ENCODE results near the gene ZBTB47.

Gene ZBTB47

DNA sequence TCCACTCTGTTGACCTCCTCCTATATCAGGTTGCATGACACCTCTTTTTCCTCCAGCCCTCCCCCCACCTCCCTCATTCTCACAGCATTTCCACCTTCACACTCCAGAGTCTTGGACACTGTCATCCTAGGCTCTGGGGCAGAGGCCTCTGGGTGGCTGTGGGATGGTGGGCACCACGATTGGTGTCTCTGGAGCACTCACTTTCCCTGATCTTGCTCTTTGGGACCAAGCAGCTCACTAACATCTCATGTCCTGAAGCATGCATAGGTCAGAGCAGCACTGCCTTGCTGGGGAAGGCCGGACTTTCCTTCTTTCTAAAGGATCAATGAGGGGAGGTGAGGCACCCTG lies 14.9 kb downstream of the ZBTB47 start:
- Histone ChIP-seq H3K9me3 (ENCODE audit: control insufficient read depth, insufficient read depth, low read length) (no peaks in the 10 kb centered on the region), H3K9ac (ENCODE audit: low read depth, low read length) (no peak overlapping the region), H3K36me3 (ENCODE audit: control insufficient read depth, insufficient read depth, low read length) (no peaks in the 10 kb centered on the region), H3K4me3 (ENCODE audit: low read depth, low read length) (no peak overlapping the region), H3K4me1 (ENCODE audit: control insufficient read depth, insufficient read depth, low read length) (no peaks in the 10 kb centered on the region), H3K27me3 (ENCODE audit: control insufficient read depth, insufficient read depth, low read length) (no peaks in the 10 kb centered on the region)

DNA sequence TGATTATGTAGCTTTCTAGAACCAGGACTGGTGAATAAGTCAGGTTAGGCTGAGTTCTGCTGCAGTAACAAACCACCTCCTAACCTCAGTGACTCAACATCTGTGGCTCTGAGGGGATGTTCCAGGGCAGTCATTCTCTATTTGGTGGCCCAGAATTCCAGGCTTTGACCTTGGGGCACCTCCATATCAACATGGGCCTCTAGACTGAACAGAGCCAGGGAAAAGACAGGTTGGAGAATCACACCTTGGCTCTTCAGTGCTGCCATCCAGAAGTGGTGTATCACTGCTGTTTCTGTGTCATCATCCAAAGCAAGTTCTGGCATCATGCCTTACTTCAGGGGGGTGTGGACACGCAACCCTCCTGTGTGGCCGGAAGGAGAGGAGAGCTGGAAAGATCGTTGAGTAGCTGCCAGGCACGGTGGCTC lies 15.3 kb downstream of the ZBTB47 start:
- Histone ChIP-seq H3K36me3 (ENCODE audit: control insufficient read depth, insufficient read depth, low read length) (no peaks in the 10 kb centered on the region), H3K4me1 (ENCODE audit: control insufficient read depth, insufficient read depth, low read length) (no peaks in the 10 kb centered on the region), H3K4me3 (ENCODE audit: low read depth, low read length) (no peak overlapping the region), H3K9me3 (ENCODE audit: control insufficient read depth, insufficient read depth, low read length) (no peaks in the 10 kb centered on the region), H3K27me3 (ENCODE audit: control insufficient read depth, insufficient read depth, low read length) (no peaks in the 10 kb centered on the region), H3K9ac (ENCODE audit: low read depth, low read length) (no peak overlapping the region)

DNA sequence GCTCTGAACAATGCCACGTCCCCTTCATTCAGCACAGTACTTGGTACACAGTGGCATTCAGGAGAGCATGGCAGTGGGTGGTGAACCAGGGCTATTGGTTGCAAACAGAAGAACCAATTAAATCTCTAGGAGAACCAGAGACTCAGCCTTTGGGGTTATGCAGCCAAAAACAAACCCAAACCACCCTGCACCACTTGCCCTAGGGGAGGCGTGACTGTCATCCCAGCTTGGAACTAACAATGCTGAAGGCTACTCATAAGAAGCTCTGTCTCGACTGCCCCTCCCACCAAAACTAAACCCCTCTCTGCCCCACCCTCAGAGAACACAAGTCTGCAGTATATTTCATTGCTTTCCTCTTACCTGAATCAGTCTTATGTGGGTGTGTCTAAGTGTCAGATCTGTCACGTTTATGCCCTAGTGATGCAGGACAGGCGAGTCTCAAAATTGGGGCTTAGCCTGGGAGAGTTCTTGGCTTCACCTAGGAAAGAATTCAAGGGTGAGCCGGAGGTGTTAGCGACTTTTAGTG lies 16.6 kb downstream of the ZBTB47 start:
- H3K4me3 ChIP-seq (ENCODE audit: low read depth, low read length) = no peak overlapping the region
- H3K9me3 ChIP-seq (ENCODE audit: control insufficient read depth, insufficient read depth, low read length) = no peaks in the 10 kb centered on the region
- no peak overlapping the region for H3K9ac ChIP-seq (ENCODE audit: low read depth, low read length)
- no peaks in the 10 kb centered on the region for H3K27me3 ChIP-seq (ENCODE audit: control insufficient read depth, insufficient read depth, low read length)
- H3K4me1 ChIP-seq (ENCODE audit: control insufficient read depth, insufficient read depth, low read length) = no peaks in the 10 kb centered on the region
- no peaks in the 10 kb centered on the region for H3K36me3 ChIP-seq (ENCODE audit: control insufficient read depth, insufficient read depth, low read length)

DNA sequence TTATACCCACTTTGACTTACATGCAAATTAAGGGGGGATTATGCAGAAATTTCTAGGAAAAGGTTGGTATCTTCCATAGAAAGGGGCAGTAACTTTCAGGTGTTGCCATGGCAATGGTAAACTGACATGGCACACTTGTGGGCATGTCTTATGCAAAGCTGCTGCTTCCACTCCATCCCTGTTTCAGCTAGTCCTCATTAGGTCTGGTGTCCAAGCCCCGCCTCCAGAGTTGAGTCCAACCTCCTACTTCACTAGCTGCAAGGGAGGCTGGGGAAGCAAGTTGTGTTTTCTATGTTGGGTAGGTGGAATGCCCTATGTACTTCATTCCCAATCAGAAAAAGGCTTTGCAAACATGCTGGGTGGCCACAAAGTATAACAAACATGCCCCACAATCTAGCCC lies 17.2 kb downstream of the ZBTB47 start:
- Histone ChIP-seq H3K4me3 (ENCODE audit: low read depth, low read length) (no peak overlapping the region), H3K36me3 (ENCODE audit: control insufficient read depth, insufficient read depth, low read length) (no peaks in the 10 kb centered on the region), H3K27me3 (ENCODE audit: control insufficient read depth, insufficient read depth, low read length) (no peaks in the 10 kb centered on the region), H3K9ac (ENCODE audit: low read depth, low read length) (no peak overlapping the region), H3K9me3 (ENCODE audit: control insufficient read depth, insufficient read depth, low read length) (no peaks in the 10 kb centered on the region), H3K4me1 (ENCODE audit: control insufficient read depth, insufficient read depth, low read length) (no peaks in the 10 kb centered on the region)

DNA sequence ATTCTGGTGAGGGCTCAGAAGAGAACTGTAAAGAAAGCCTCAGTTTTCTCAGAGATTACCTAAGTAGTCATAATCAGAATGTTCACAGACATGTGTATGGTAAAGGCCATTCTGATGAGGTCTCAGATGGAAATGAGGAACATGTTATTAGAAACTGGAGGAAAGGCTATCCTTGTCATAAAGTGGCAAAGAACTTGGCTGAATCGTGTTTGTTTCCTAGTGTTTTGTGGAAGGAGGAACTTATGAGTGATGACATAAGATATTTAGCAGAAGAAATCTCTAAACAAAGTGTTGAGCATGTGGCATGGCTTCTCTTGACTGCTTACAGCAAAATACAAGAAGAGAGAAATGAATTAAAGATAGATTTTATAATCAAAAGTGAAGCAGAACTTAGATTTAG lies 19.0 kb downstream of the ZBTB47 start:
- no peaks in the 10 kb centered on the region for H3K27me3 ChIP-seq (ENCODE audit: control insufficient read depth, insufficient read depth, low read length)
- H3K9me3 ChIP-seq (ENCODE audit: control insufficient read depth, insufficient read depth, low read length) = no peaks in the 10 kb centered on the region
- H3K36me3 ChIP-seq (ENCODE audit: control insufficient read depth, insufficient read depth, low read length) = no peaks in the 10 kb centered on the region
- no peaks in the 10 kb centered on the region for H3K4me1 ChIP-seq (ENCODE audit: control insufficient read depth, insufficient read depth, low read length)
- no peak overlapping the region for H3K9ac ChIP-seq (ENCODE audit: low read depth, low read length)
- no peak overlapping the region for H3K4me3 ChIP-seq (ENCODE audit: low read depth, low read length)

DNA sequence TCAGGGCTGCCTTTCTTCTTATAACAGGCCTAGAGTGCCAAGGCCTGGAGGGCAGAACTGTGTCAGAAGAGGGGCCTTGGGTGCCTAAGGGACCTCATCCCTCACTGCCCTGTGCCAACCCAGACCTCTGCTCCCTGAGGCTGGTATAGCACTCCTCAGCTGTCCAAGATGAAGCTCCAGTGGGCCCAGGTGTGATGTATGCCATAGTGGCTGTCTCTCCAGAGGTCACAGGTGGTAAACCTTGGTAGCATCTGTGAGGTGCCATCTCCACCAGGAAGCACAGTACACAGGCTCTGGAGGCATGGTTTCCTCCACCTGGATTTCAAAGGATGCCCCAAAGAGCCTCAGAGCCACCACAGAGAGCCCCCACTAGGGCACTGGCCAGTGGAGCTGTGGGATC lies 19.6 kb downstream of the ZBTB47 start:
- no peak overlapping the region for H3K4me3 ChIP-seq (ENCODE audit: low read depth, low read length)
- no peaks in the 10 kb centered on the region for H3K9me3 ChIP-seq (ENCODE audit: control insufficient read depth, insufficient read depth, low read length)
- no peaks in the 10 kb centered on the region for H3K4me1 ChIP-seq (ENCODE audit: control insufficient read depth, insufficient read depth, low read length)
- no peaks in the 10 kb centered on the region for H3K36me3 ChIP-seq (ENCODE audit: control insufficient read depth, insufficient read depth, low read length)
- no peaks in the 10 kb centered on the region for H3K27me3 ChIP-seq (ENCODE audit: control insufficient read depth, insufficient read depth, low read length)
- H3K9ac ChIP-seq (ENCODE audit: low read depth, low read length) = no peak overlapping the region

DNA sequence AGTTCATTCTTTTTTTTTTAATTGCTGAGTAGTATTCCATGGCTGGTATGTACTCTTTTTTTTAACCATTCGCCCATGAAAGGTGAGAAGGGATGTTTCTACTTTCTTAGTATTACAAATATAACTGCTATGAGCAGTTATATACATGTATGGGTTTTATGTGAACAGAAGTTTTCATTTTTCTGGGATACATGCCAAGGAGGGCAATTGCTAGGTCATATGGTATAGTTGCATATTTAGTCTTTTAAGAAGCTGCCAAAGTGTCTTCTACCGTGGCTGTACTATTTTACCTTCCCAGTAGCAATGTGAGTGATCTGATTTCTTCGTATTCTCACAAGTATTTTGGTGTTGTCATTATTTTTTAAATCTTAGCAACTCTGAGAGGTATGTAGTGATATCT lies 20.6 kb downstream of the ZBTB47 start:
- H3K36me3 ChIP-seq (ENCODE audit: control insufficient read depth, insufficient read depth, low read length) = no peaks in the 10 kb centered on the region
- H3K9me3 ChIP-seq (ENCODE audit: control insufficient read depth, insufficient read depth, low read length) = no peaks in the 10 kb centered on the region
- no peak overlapping the region for H3K4me3 ChIP-seq (ENCODE audit: low read depth, low read length)
- H3K4me1 ChIP-seq (ENCODE audit: control insufficient read depth, insufficient read depth, low read length) = no peaks in the 10 kb centered on the region
- H3K27me3 ChIP-seq (ENCODE audit: control insufficient read depth, insufficient read depth, low read length) = no peaks in the 10 kb centered on the region
- H3K9ac ChIP-seq (ENCODE audit: low read depth, low read length) = no peak overlapping the region

DNA sequence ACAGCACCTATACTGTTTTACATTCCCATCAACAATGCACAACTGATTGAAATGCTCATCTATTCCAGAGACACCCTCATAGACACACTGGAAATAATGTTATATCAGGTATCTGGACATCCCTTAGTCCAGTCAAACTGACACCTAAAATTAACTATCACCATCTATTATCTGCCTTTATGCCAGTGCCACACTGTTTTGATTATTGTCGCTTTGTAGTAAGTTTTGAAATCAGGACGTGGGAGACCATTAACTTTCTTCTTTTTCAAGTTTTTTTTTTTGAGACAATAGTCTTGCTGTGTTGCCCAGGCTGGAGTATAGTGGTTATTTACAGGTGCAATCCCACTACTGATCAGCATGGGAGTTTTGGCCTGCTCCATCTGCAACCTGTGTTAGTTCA lies 22.4 kb downstream of the ZBTB47 start:
- Histone ChIP-seq H3K4me1 (ENCODE audit: control insufficient read depth, insufficient read depth, low read length) (no peaks in the 10 kb centered on the region), H3K4me3 (ENCODE audit: low read depth, low read length) (no peak overlapping the region), H3K9ac (ENCODE audit: low read depth, low read length) (no peak overlapping the region), H3K27me3 (ENCODE audit: control insufficient read depth, insufficient read depth, low read length) (no peaks in the 10 kb centered on the region), H3K9me3 (ENCODE audit: control insufficient read depth, insufficient read depth, low read length) (no peaks in the 10 kb centered on the region), H3K36me3 (ENCODE audit: control insufficient read depth, insufficient read depth, low read length) (no peaks in the 10 kb centered on the region)

DNA sequence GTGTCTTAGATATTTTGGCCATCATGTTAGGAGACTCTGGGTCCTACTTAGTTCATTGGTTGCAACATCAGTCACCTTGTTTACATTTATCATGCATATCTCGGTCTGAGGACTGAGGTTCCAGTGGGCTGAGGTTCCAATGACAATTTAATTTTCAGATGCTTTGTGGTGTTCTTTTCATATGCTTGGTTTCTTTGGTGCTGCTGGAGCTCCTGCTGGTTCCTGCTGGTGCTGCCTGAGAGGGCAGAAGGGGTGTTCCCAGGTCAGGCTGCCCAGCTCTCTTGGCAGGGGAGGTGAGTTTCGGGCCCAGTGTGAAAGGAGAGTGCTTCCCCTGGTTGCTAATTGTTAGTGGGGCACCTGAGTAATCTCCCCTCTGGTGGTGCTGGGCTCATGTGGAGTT lies 24.9 kb downstream of the ZBTB47 start:
- Histone ChIP-seq H3K4me3 (ENCODE audit: low read depth, low read length) (no peak overlapping the region), H3K36me3 (ENCODE audit: control insufficient read depth, insufficient read depth, low read length) (no peaks in the 10 kb centered on the region), H3K4me1 (ENCODE audit: control insufficient read depth, insufficient read depth, low read length) (no peaks in the 10 kb centered on the region), H3K9me3 (ENCODE audit: control insufficient read depth, insufficient read depth, low read length) (no peaks in the 10 kb centered on the region), H3K27me3 (ENCODE audit: control insufficient read depth, insufficient read depth, low read length) (no peaks in the 10 kb centered on the region), H3K9ac (ENCODE audit: low read depth, low read length) (no peak overlapping the region)

DNA sequence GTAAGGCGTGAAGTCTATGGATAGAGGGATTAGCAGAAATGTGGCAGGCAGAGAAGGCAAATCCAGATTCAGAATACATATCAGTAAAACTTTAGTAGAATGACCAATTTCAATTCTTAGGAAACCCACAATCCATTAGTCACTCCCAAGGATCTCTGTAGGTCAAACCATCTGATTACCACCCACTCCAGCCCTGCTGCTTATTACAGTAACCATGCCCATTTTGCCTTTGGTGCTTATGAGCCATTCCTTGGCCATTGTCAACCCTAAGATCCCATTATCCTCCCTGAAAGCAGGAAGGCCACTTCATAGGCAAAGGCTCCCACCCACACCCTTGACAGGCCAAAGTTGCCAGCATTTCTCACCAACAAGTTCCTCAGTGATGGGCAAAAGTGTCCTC lies 26.8 kb downstream of the ZBTB47 start:
- H3K27me3 ChIP-seq (ENCODE audit: control insufficient read depth, insufficient read depth, low read length) = no peaks in the 10 kb centered on the region
- H3K9ac ChIP-seq (ENCODE audit: low read depth, low read length) = no peak overlapping the region
- H3K9me3 ChIP-seq (ENCODE audit: control insufficient read depth, insufficient read depth, low read length) = no peaks in the 10 kb centered on the region
- no peaks in the 10 kb centered on the region for H3K36me3 ChIP-seq (ENCODE audit: control insufficient read depth, insufficient read depth, low read length)
- no peak overlapping the region for H3K4me3 ChIP-seq (ENCODE audit: low read depth, low read length)
- no peaks in the 10 kb centered on the region for H3K4me1 ChIP-seq (ENCODE audit: control insufficient read depth, insufficient read depth, low read length)

DNA sequence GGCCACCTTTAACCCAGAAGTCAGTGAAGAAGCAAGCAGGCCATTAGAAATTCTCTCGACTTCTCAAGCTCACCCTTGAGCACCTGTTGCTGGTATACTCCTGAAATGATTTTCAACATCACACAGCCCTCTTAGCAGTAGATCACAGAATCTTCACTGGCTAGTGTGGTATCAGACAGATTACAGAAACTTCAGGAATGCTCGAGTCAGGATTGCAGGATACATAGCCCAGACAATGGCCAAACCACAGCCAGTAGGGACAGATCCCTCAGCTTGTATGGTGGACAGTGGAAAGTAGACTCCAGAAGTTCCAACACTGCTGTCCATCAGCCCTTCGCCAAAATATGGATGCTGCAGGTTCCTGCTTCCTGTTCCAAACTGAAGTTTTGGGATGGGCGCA lies 27.3 kb downstream of the ZBTB47 start:
- Histone ChIP-seq H3K4me3 (ENCODE audit: low read depth, low read length) (no peak overlapping the region), H3K9ac (ENCODE audit: low read depth, low read length) (no peak overlapping the region), H3K9me3 (ENCODE audit: control insufficient read depth, insufficient read depth, low read length) (no peaks in the 10 kb centered on the region), H3K36me3 (ENCODE audit: control insufficient read depth, insufficient read depth, low read length) (no peaks in the 10 kb centered on the region), H3K4me1 (ENCODE audit: control insufficient read depth, insufficient read depth, low read length) (no peaks in the 10 kb centered on the region), H3K27me3 (ENCODE audit: control insufficient read depth, insufficient read depth, low read length) (no peaks in the 10 kb centered on the region)

DNA sequence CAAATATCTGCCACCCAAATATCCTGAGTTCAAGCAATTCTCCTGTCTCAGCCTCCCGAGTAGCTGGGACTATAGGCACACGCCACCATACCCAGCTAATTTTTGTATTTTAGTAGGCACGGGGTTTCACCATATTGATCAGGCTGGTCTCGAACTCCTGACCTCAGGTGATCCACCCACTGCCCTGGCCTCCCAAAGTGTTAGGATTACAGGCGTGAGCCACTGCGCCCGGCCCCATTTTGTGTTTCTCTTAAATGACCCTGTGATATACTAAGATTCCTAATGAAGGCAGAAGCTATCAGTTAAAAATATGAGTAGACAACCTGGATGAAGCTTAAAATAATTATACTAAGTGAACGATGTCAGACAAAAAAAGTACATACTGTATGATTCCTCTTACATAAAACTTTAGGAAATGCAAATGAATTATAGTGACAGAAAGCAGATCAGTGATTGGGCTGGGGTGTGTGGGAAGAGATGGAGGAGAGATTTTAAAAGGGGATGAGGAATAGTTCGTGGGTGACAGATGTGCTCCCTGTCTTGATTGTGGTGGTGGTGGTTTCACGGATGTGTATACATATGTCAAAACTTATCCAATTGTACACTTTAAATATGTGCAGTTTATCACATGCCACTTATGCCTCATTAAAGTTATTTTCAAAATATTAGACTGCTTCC lies 28.0 kb downstream of the ZBTB47 start:
- Histone ChIP-seq H3K9me3 (ENCODE audit: control insufficient read depth, insufficient read depth, low read length) (no peaks in the 10 kb centered on the region), H3K4me3 (ENCODE audit: low read depth, low read length) (no peak overlapping the region), H3K9ac (ENCODE audit: low read depth, low read length) (no peak overlapping the region), H3K36me3 (ENCODE audit: control insufficient read depth, insufficient read depth, low read length) (no peaks in the 10 kb centered on the region), H3K4me1 (ENCODE audit: control insufficient read depth, insufficient read depth, low read length) (no peaks in the 10 kb centered on the region), H3K27me3 (ENCODE audit: control insufficient read depth, insufficient read depth, low read length) (no peaks in the 10 kb centered on the region)
